Suprapubic skin (tissue), 3 donors: ENCODE results near the gene PODXL.

Source experiments
- CTCF ChIP-seq, 2 donors: fragments of 200-600 bp in 1 of 2; fragments of 450-650 bp in 1 of 2; sonication (generic) in 1 of 2; IDR thresholded peaks; one replicate each; pipeline ENCODE4 v1.5.1; 2016 to 2019; ENCODE audit warnings: antibody characterized with exemption in 2 of 2, mild to moderate bottlenecking in 1 of 2, moderate library complexity in 1 of 2
- POLR2A ChIP-seq, 2 donors: fragments of 450-650 bp; IDR thresholded peaks; one replicate each; pipeline ENCODE4 v1.6.1; 2017; ENCODE audit warnings: antibody characterized with exemption in 2 of 2, mild to moderate bottlenecking in 2 of 2, moderate library complexity in 2 of 2

GRCh38 chr7:131511071-131511470 is 45.4 kb downstream of the PODXL start:
- TF ChIP-seq CTCF (IDR thresholded peaks at IDR 0.05), result no peak
- no peak for TF ChIP-seq POLR2A (IDR thresholded peaks at IDR 0.05)
